ENCODE results near the gene SASH3. TPM values are rescaled to one million over a fixed set of nuclear protein-coding genes. Genes with fewer than 3 reads are reported as not detected.

The SASH3 gene
- total RNA-seq, 1 donor from 2014 or later, result not detected

- H3K27ac ChIP-seq (ENCODE audit: low read depth, low read length), result no peak overlapping the region
- no peak overlapping the region for H3K4me3 Mint-ChIP-seq (ENCODE audit: unreplicated experiment)
These were observed 570 bp upstream of the SASH3 start for GRCh38 chrX:129779086-129779672.

DNA sequence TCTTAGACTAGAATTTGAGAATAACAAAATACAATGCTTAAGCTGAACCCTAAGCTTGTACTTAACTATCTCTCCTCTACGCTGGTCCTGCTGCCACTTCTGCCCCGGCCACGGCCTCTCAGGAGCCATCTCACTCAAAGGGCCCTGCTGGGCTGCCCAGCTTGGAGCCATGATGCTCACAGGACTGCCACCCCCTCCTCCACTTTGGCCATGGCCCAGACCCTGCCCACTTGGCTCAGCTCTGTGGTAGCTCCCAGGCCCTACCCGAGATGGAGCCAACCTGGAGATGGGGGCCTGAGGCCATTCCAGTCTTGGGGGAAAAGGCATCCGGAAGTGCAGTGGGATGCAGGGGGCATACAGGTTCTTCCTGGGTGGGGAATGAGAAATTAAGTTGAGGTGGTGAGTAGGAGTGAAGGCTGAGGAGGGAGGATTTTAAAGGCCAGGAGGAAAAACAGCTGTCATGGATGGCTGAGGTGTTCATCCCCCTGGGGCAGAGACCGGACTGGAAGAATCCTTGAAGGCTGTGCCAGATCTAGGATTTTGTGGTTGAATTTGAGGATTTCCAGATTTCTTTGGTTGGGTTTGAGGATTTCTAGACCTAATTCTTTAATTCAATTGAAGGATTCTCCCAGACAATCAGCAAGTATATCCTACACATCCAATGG is 824 bp downstream of the SASH3 start:
- Histone ChIP-seq H3K9ac (ENCODE audit: low read length) (no peak overlapping the region), H2AFZ (ENCODE audit: low read depth, low read length) (no peak overlapping the region), H3K27ac (ENCODE audit: low read depth, low read length) (no peak overlapping the region), H3K36me3 (ENCODE audit: insufficient read depth, low read length) (no peaks in the 10 kb centered on the region), H3K4me3 (ENCODE audit: insufficient read depth, low read depth, low read length) (no peak overlapping the region), H3K9me3 (ENCODE audit: insufficient read depth, low read depth, low read length) (no peaks in the 10 kb centered on the region), H3K79me2 (ENCODE audit: insufficient read depth, low read length) (no peaks in the 10 kb centered on the region), H3K4me2 (ENCODE audit: low read length) (no peak overlapping the region), H3K4me1 (ENCODE audit: insufficient read depth, low read length) (no peaks in the 10 kb centered on the region), H4K20me1 (ENCODE audit: insufficient read depth, low read length) (no peaks in the 10 kb centered on the region), H3K27me3 (ENCODE audit: insufficient read depth, low read length) (no peaks in the 10 kb centered on the region)
- Mint-ChIP-seq H3K9me3 (ENCODE audit: unreplicated experiment) (no peaks in the 10 kb centered on the region), H3K4me3 (ENCODE audit: unreplicated experiment) (no peak overlapping the region), H3K27ac (ENCODE audit: unreplicated experiment) (no peak overlapping the region), H3K36me3 (ENCODE audit: low read depth, unreplicated experiment) (no peaks in the 10 kb centered on the region), H3K27me3 (ENCODE audit: low read depth, unreplicated experiment) (peaks cover 6% of the 10 kb centered on the region), H3K4me1 (ENCODE audit: low read depth, unreplicated experiment) (no peaks in the 10 kb centered on the region)
- TF ChIP-seq, protein P1, sequence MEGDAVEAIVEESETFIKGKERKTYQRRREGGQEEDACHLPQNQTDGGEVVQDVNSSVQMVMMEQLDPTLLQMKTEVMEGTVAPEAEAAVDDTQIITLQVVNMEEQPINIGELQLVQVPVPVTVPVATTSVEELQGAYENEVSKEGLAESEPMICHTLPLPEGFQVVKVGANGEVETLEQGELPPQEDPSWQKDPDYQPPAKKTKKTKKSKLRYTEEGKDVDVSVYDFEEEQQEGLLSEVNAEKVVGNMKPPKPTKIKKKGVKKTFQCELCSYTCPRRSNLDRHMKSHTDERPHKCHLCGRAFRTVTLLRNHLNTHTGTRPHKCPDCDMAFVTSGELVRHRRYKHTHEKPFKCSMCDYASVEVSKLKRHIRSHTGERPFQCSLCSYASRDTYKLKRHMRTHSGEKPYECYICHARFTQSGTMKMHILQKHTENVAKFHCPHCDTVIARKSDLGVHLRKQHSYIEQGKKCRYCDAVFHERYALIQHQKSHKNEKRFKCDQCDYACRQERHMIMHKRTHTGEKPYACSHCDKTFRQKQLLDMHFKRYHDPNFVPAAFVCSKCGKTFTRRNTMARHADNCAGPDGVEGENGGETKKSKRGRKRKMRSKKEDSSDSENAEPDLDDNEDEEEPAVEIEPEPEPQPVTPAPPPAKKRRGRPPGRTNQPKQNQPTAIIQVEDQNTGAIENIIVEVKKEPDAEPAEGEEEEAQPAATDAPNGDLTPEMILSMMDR (IDR thresholded peaks at IDR 0.05; ENCODE audit: insufficient read depth, low read depth, low read length), result no peak
- no peak for TF ChIP-seq EZH2 (IDR thresholded peaks at IDR 0.05; ENCODE audit: insufficient read depth, low read length)
- DNase-seq (ENCODE audit: low read depth) (no peak), FAIRE-seq (no peak)

More at GRCh38 chrX:129779086-129779672, 570 bp upstream of the SASH3 start:
- no peak overlapping the region for H3K4me3 ChIP-seq (ENCODE audit: insufficient read depth, low read depth, low read length)
- Mint-ChIP-seq H3K4me1 (ENCODE audit: low read depth, unreplicated experiment) (no peaks in the 10 kb centered on the region), H3K27ac (ENCODE audit: unreplicated experiment) (no peak overlapping the region), H3K9me3 (ENCODE audit: unreplicated experiment) (no peaks in the 10 kb centered on the region), H3K27me3 (ENCODE audit: low read depth, unreplicated experiment) (peaks cover 7% of the 10 kb centered on the region), H3K36me3 (ENCODE audit: low read depth, unreplicated experiment) (no peaks in the 10 kb centered on the region)
- no peak overlapping the region for H2AFZ ChIP-seq (ENCODE audit: low read depth, low read length)
- H3K9me3 ChIP-seq (ENCODE audit: insufficient read depth, low read depth, low read length), result no peaks in the 10 kb centered on the region
- no peak for FAIRE-seq
- no peaks in the 10 kb centered on the region for H3K27me3 ChIP-seq (ENCODE audit: insufficient read depth, low read length)
- no peaks in the 10 kb centered on the region for H3K79me2 ChIP-seq (ENCODE audit: insufficient read depth, low read length)
- TF ChIP-seq, protein P1 (IDR thresholded peaks at IDR 0.05; ENCODE audit: insufficient read depth, low read depth, low read length), result no peak
- no peak for TF ChIP-seq EZH2 (IDR thresholded peaks at IDR 0.05; ENCODE audit: insufficient read depth, low read length)
- H3K4me1 ChIP-seq (ENCODE audit: insufficient read depth, low read length), result no peaks in the 10 kb centered on the region
- H3K9ac ChIP-seq (ENCODE audit: low read length), result no peak overlapping the region
- no peaks in the 10 kb centered on the region for H3K36me3 ChIP-seq (ENCODE audit: insufficient read depth, low read length)
- no peaks in the 10 kb centered on the region for H4K20me1 ChIP-seq (ENCODE audit: insufficient read depth, low read length)
- H3K4me2 ChIP-seq (ENCODE audit: low read length), result no peak overlapping the region
- DNase-seq (ENCODE audit: low read depth), result no peak

DNA sequence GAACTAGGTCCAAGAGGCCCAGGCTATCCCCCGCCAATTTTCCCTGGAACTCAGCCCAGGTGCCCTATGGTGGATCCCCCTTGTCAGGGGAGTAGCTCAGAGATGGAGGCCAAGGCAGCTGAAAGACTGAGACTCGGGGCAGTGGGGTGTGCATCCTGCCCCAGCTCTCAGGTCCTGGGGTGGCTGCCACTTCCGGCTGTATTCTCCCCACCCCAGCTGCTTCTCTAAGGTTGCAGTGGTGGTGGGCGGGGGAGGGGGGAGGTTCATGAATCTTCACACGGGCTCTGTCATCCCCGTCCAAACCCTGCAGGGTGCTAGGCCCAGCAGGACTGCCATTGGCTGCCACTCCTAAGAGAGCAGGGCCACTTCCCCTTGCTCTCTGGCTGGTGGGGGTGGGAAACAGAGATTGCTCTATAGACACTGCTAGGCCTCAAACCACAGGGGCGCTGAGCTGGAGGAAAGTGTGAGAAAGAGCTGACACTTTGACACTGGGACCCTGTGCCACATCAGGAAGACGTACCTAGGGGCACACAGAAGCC is 1.5 kb downstream of the SASH3 start:
- no peak for DNase-seq (ENCODE audit: low read depth)
- H3K27me3 ChIP-seq (ENCODE audit: insufficient read depth, low read length), result no peaks in the 10 kb centered on the region

More for the DNA sequence above, 1.5 kb downstream of the SASH3 start:
- Histone ChIP-seq H3K27ac (ENCODE audit: low read depth, low read length) (no peak overlapping the region), H3K4me3 (ENCODE audit: insufficient read depth, low read depth, low read length) (no peak overlapping the region), H3K9ac (ENCODE audit: low read length) (no peak overlapping the region), H3K4me1 (ENCODE audit: insufficient read depth, low read length) (no peaks in the 10 kb centered on the region), H3K4me2 (ENCODE audit: low read length) (no peak overlapping the region), H3K36me3 (ENCODE audit: insufficient read depth, low read length) (no peaks in the 10 kb centered on the region), H3K9me3 (ENCODE audit: insufficient read depth, low read depth, low read length) (no peaks in the 10 kb centered on the region), H2AFZ (ENCODE audit: low read depth, low read length) (no peak overlapping the region), H3K79me2 (ENCODE audit: insufficient read depth, low read length) (no peaks in the 10 kb centered on the region), H4K20me1 (ENCODE audit: insufficient read depth, low read length) (no peaks in the 10 kb centered on the region)
- Mint-ChIP-seq H3K4me1 (ENCODE audit: low read depth, unreplicated experiment) (no peaks in the 10 kb centered on the region), H3K27ac (ENCODE audit: unreplicated experiment) (no peak overlapping the region), H3K9me3 (ENCODE audit: unreplicated experiment) (no peaks in the 10 kb centered on the region), H3K27me3 (ENCODE audit: low read depth, unreplicated experiment) (peaks cover 6% of the 10 kb centered on the region), H3K4me3 (ENCODE audit: unreplicated experiment) (no peak overlapping the region), H3K36me3 (ENCODE audit: low read depth, unreplicated experiment) (no peaks in the 10 kb centered on the region)
- no peak for FAIRE-seq
- TF ChIP-seq, protein P1 (IDR thresholded peaks at IDR 0.05; ENCODE audit: insufficient read depth, low read depth, low read length), result no peak
- no peak for TF ChIP-seq EZH2 (IDR thresholded peaks at IDR 0.05; ENCODE audit: insufficient read depth, low read length)
